Measurements from ENCODE around the gene SLC6A19.

The SLC6A19 gene

DNA sequence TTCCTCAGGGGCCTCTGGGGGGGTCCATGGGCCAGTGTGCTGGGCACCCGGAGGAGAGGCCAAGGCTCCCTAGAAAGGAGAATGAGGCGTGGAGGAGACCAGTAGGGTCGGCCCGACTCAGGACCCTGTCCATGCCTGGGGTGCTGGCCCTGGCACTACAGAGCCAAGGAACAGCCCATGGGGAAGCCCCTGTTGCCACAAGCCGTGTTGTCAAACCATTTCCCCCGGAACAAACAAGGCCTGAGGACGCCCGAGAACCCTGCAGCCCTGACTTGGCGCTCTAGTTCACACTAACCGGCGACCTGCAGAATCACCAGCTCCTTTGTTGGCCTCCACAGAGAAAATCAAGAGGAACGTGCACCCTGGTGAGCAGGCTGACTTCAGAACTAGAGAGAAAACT lies 48.0 kb upstream of the SLC6A19 start:
- Histone ChIP-seq H3K36me3 (ENCODE audit: control insufficient read depth in 2 of 2, insufficient read depth in 1 of 2, low read length in 2 of 2) (no peaks in the 10 kb centered on the region), H3K4me3 (ENCODE audit: low read depth, low read length) (no peak overlapping the region), H3K4me1 (ENCODE audit: control insufficient read depth, insufficient read depth, low read length) (peaks cover 5% of the 10 kb centered on the region; the same call in 1 of the 2 replicates), H3K27ac (ENCODE audit: extremely low read depth, low read depth, low read length) (no peak overlapping the region), H3K9me3 (ENCODE audit: control insufficient read depth, insufficient read depth, low read depth, low read length) (no peaks in the 10 kb centered on the region)
- ChIA-PET CTCF (interaction anchor here (0.7 to 2.3 kb wide), 4 partner anchors 8 to 481 kb away, joined by 3 to 10 read pairs (median 3); no protein-coding TSS in a partner anchor), POLR2A (no interaction called here)
- TF ChIP-seq GLIS2 (tag by site-specific recombination; IDR thresholded peaks at IDR 0.05) (0 out of 2 replicates have a peak, but pooled peaks have one; percentile 23), ZNF555 (tag by site-specific recombination; conservative IDR thresholded peaks at IDR 0.05) (no peak)
- TF ChIP-seq, protein P1, sequence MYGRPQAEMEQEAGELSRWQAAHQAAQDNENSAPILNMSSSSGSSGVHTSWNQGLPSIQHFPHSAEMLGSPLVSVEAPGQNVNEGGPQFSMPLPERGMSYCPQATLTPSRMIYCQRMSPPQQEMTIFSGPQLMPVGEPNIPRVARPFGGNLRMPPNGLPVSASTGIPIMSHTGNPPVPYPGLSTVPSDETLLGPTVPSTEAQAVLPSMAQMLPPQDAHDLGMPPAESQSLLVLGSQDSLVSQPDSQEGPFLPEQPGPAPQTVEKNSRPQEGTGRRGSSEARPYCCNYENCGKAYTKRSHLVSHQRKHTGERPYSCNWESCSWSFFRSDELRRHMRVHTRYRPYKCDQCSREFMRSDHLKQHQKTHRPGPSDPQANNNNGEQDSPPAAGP (tag by site-specific recombination; IDR thresholded peaks at IDR 0.05) = no peak

DNA sequence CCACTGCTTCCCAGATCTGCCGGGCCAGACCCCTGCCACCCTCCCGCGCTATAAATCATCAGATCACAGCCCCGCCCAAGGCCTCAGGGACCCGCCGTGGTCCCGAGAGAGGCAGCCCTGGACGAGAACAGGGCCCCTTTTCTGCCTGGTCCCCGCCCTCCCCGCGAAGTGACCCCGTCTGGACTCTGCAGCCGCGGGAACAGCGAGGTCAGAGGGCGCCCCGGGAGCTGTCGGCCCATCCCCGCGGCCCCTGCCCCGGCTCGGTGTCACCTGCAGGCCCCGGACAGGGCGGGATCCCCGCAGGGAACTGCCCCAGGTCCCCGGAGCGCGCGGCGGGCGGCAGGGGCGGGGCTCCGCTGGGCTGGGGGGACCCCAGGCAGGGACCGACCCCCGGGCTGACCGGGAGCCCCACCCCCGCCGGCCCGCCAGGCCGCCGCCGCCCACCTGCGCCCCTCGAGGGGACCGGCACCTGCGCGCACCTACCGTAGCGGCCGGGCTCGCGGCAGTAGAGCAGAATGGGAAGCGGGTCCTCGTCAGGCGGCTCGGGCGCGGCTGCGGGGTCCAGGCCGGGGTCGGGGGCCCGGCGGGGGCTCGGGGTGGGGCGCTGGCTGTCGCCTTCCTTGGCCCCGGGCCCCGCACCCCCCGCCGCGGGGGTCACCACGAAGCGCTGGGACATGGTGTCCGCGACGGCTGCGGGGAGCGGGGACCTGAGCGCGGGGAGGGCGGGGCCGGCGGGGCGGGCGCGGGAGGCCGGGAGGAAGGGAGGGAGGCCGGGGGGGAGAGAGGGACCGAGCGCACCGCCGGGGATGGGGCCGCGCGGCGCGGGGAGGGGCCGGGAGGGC lies 46.0 kb upstream of the SLC6A19 start:
- CTCF ChIA-PET = interaction anchor here (1.0 to 2.3 kb wide), 3 partner anchors 12 to 144 kb away, joined by 3 to 10 read pairs (median 4); no protein-coding TSS in a partner anchor
- peaks cover 5% of the 10 kb centered on the region; the same call in 1 of the 2 replicates for H3K4me1 ChIP-seq (ENCODE audit: control insufficient read depth, insufficient read depth, low read length)
- no peaks in the 10 kb centered on the region for H3K9me3 ChIP-seq (ENCODE audit: control insufficient read depth, insufficient read depth, low read depth, low read length)
- no peak overlapping the region for H3K27ac ChIP-seq (ENCODE audit: extremely low read depth, low read depth, low read length)
- no peak overlapping the region for H3K4me3 ChIP-seq (ENCODE audit: low read depth, low read length)
- no peaks in the 10 kb centered on the region for H3K36me3 ChIP-seq (ENCODE audit: control insufficient read depth in 2 of 2, insufficient read depth in 1 of 2, low read length in 2 of 2)
- POLR2A ChIA-PET = no interaction called here
- no peak for TF ChIP-seq ZNF621 (tag by site-specific recombination; IDR thresholded peaks at IDR 0.05)
- TF ChIP-seq KLF7 (tag by site-specific recombination; IDR thresholded peaks at IDR 0.05; ENCODE audit: borderline replicate concordance) = peak; percentile 25; the same call in 1 of the 2 replicates
- TF ChIP-seq ZIC2 (tag by site-specific recombination; IDR thresholded peaks at IDR 0.05) = peak; percentile 11; the same call in 1 of the 2 replicates
- TF ChIP-seq KLF1 (tag by site-specific recombination; IDR thresholded peaks at IDR 0.05) = peak; percentile 50

DNA sequence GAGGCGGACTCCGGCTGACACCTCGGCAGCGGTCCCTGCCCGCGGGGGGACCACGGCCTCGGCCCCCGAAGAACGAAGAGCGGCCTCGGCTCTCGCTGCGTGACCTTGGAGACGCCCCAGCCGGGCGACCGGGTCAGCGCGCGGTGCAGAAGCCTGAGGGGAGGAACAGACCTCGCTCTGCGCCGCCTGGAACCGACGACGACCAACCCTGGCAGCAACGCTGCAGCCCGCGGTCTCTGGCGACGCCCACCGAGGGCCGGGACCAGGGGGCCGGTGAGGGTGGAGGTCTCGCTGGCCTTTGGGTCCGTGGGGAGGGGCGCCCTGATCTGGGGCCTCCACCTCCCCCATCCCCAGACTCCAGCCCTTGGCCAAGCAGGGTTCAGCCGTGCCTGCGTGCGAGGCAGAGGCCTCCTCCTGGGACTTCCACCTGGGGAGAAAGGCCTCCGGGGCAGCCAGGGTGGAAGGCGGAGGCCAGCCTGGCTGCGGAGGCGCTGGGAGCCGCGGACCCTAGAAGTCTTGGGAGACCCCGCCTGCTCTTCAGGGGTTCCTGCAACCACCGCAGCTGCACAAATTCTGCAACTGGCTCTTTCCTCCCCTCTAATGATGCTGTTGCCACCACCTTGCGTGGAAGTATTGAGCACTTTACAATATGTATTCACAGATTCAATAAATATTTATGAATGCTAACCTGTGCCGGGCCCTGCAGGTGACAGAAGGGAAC lies 45.2 kb upstream of the SLC6A19 start:
- TF ChIP-seq ZNF394 (tag by site-specific recombination; IDR thresholded peaks at IDR 0.05; ENCODE audit: borderline replicate concordance) (no peak), ZNF175 (tag by site-specific recombination; IDR thresholded peaks at IDR 0.05) (no peak), ZNF423 (tag by site-specific recombination; IDR thresholded peaks at IDR 0.05) (no peak), ZBTB7A (tag by site-specific recombination; IDR thresholded peaks at IDR 0.05; ENCODE audit: low read depth) (no peak), ZNF169 (tag by site-specific recombination; IDR thresholded peaks at IDR 0.05) (no peak), ZFHX2 (tag by site-specific recombination; conservative IDR thresholded peaks at IDR 0.05) (no peak), ZNF138 (tag by site-specific recombination; IDR thresholded peaks at IDR 0.05; ENCODE audit: borderline replicate concordance) (no peak), ZNF776 (tag by site-specific recombination; IDR thresholded peaks at IDR 0.05; ENCODE audit: borderline replicate concordance) (no peak), ZNF521 (tag by site-specific recombination; IDR thresholded peaks at IDR 0.05) (no peak), ZSCAN23 (tag by site-specific recombination; IDR thresholded peaks at IDR 0.05) (no peak), BCL11B (tag by site-specific recombination; IDR thresholded peaks at IDR 0.05; ENCODE audit: low read depth) (no peak)
- TF ChIP-seq, protein P2, sequence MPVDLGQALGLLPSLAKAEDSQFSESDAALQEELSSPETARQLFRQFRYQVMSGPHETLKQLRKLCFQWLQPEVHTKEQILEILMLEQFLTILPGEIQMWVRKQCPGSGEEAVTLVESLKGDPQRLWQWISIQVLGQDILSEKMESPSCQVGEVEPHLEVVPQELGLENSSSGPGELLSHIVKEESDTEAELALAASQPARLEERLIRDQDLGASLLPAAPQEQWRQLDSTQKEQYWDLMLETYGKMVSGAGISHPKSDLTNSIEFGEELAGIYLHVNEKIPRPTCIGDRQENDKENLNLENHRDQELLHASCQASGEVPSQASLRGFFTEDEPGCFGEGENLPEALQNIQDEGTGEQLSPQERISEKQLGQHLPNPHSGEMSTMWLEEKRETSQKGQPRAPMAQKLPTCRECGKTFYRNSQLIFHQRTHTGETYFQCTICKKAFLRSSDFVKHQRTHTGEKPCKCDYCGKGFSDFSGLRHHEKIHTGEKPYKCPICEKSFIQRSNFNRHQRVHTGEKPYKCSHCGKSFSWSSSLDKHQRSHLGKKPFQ (tag by site-specific recombination; IDR thresholded peaks at IDR 0.05) = no peak
- ChIA-PET CTCF (interaction anchor here (0.8 kb wide), 2 partner anchors 11 to 16 kb away, joined by 4 read pairs; no protein-coding TSS in a partner anchor), POLR2A (no interaction called here)
- H3K27ac ChIP-seq (ENCODE audit: extremely low read depth, low read depth, low read length) = no peak overlapping the region
- no peaks in the 10 kb centered on the region for H3K9me3 ChIP-seq (ENCODE audit: control insufficient read depth, insufficient read depth, low read depth, low read length)
- H3K4me3 ChIP-seq (ENCODE audit: low read depth, low read length) = no peak overlapping the region
- peaks cover 5% of the 10 kb centered on the region; the same call in 1 of the 2 replicates for H3K4me1 ChIP-seq (ENCODE audit: control insufficient read depth, insufficient read depth, low read length)
- no peaks in the 10 kb centered on the region for H3K36me3 ChIP-seq (ENCODE audit: control insufficient read depth in 2 of 2, insufficient read depth in 1 of 2, low read length in 2 of 2)
